PFSK-1 (cell line): ENCODE data around the gene MAP1LC3A.

Experiments
- POLR2AphosphoS5 ChIP-seq: IDR thresholded peaks from 2 replicates; pipeline ENCODE4 v1.6.1; 2012; ENCODE audit warnings: low read depth, mild to moderate bottlenecking, control low read depth, low read length, moderate library complexity
- REST ChIP-seq, 2 experiments: IDR thresholded peaks; 2 replicates each; pipeline versions ENCODE4 v1.6.1 to v1.8.0; 2011 to 2012; ENCODE audit warnings: low read depth in 2 of 2, low read length in 2 of 2, control low read depth in 1 of 2, inconsistent platforms in 1 of 2, mild to moderate bottlenecking in 1 of 2, moderate library complexity in 1 of 2; ENCODE audit not compliant: insufficient read depth in 1 of 2
- TAF1 ChIP-seq: IDR thresholded peaks from 2 replicates; pipeline ENCODE4 v1.6.1; 2012; ENCODE audit warnings: low read length, control low read depth, borderline replicate concordance; ENCODE audit not compliant: insufficient read depth

DNA sequence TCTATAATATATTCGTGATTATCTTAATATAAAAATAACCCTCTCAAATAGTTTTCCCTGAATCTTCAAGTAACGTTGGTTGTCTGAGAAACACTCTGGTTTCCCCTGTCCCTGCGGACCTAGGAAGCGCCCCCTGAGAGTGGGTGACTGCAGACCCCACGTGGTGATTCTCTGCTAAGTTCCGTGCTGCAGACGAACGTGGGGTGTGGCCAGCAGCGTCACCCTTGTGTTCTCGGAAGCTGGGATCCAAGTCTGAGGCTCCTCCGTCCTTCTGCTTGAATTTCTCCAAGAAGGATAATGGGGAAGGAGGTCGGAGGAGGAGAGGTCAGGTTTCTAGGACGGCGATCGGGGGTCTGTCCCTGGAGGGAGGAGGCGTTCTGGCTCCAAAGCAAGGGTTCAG lies 16.6 kb upstream of the MAP1LC3A start:
- TF ChIP-seq POLR2AphosphoS5 (no peak), REST (IDR thresholded peaks at IDR 0.05; ENCODE audit: insufficient read depth in 1 of 2, low read depth in 2 of 2, low read length in 2 of 2) (no peak), TAF1 (no peak)
